Caco-2 (cell line): ENCODE measurements around the gene ABHD2. TPM values are rescaled to one million over a fixed set of nuclear protein-coding genes. Genes with fewer than 3 reads are reported as not detected.
"Not testable (repeated sequence)": the region's sequence is repeated elsewhere in the genome, so short reads cannot be mapped to it uniquely, and the experiment has no call there.

ENCODE experiments used
- BruUV-seq: library from RNA; stranded (reverse); fragments of 400-500 nt; replicated peaks from 2 replicates; lab custom pipeline; 2021; lab: Mats Ljungman, UMichigan
- CTCF ChIA-PET: fragments of 300-600 bp; sonication (Branson Sonifier 250); formaldehyde crosslinking; loops from one replicate; lab custom pipeline; 2022; ENCODE audit warnings: antibody characterized with exemption; lab: Charles Lee
- POLR2A ChIA-PET: fragments of 300-600 bp; sonication (Branson Sonifier 250); formaldehyde crosslinking; loops from one replicate; lab custom pipeline; 2022; ENCODE audit warnings: antibody characterized with exemption; lab: Charles Lee
- DNase-seq, 2 experiments: peaks; one replicate each; pipeline versions ENCODE4 v3.0.0 to v3.0.0-alpha.2; 2020 to 2022
- H3K27me3 ChIP-seq: replicated peaks from 2 replicates; pipeline ENCODE4 v1.6.0; 2011; ENCODE audit warnings: low read length; ENCODE audit not compliant: control insufficient read depth, insufficient read depth
- H3K36me3 ChIP-seq: 2 replicates; pipeline ENCODE4 v1.5.1; 2011; ENCODE audit warnings: low read length; ENCODE audit not compliant: control insufficient read depth, insufficient read depth
- H3K4me1 ChIP-seq: fragments of 250-450 bp; sonication (Bioruptor Pico); 2 replicates; pipeline ENCODE4 v1.5.1; 2020; ENCODE audit warnings: mild to moderate bottlenecking
- H3K4me3 ChIP-seq: 2 replicates; pipeline ENCODE4 v1.5.1; 2011; ENCODE audit warnings: low read depth, mild to moderate bottlenecking, control low read depth, low read length
- H3K9me3 ChIP-seq: fragments of 250-450 bp; sonication (Bioruptor Pico); 2 replicates; pipeline ENCODE4 v1.5.1; 2020; ENCODE audit warnings: mild to moderate bottlenecking, moderate library complexity
- H3K27ac Mint-ChIP-seq: one replicate; pipeline ENCODE4 v1.8.0; 2022; ENCODE audit warnings: mixed read lengths; ENCODE audit not compliant: unreplicated experiment
- H3K27me3 Mint-ChIP-seq: one replicate; pipeline ENCODE4 v1.8.0; 2022; ENCODE audit warnings: mixed read lengths; ENCODE audit not compliant: insufficient read depth, unreplicated experiment
- H3K36me3 Mint-ChIP-seq: one replicate; pipeline ENCODE4 v1.8.0; 2022; ENCODE audit warnings: mild to moderate bottlenecking, mixed read lengths; ENCODE audit not compliant: insufficient read depth, unreplicated experiment
- H3K4me1 Mint-ChIP-seq: one replicate; pipeline ENCODE4 v1.8.0; 2022; ENCODE audit warnings: low read depth, mixed read lengths; ENCODE audit not compliant: unreplicated experiment
- H3K4me3 Mint-ChIP-seq: one replicate; pipeline ENCODE4 v1.8.0; 2022; ENCODE audit warnings: mild to moderate bottlenecking, moderate library complexity, mixed read lengths; ENCODE audit not compliant: unreplicated experiment
- H3K9me3 Mint-ChIP-seq: one replicate; pipeline ENCODE4 v1.8.0; 2022; ENCODE audit warnings: mixed read lengths; ENCODE audit not compliant: unreplicated experiment
- intact Hi-C: fragments of 100-400 bp; cut with micrococcal nuclease; formaldehyde crosslinking; loops from one replicate; pipeline ENCODE4 v1.10.0; 2022; ENCODE audit not compliant: unreplicated experiment
- total RNA-seq: library from RNA; stranded (reverse); gene quantifications from 2 replicates; pipeline ENCODE4 v1.2.3, GENCODE V29; 2022
- TF ChIP-seq, protein P1 (sequence below), 2 experiments: fragments of 200-600 bp in 1 of 2; IDR thresholded peaks; 1 replicate in 1 of 2; 2 replicates in 1 of 2; pipeline versions ENCODE4 v1.5.1 to v1.8.0; 2011 to 2022; ENCODE audit warnings: antibody characterized with exemption in 1 of 2, control low read depth in 1 of 2, inconsistent platforms in 1 of 2, low read depth in 1 of 2, low read length in 1 of 2, mild to moderate bottlenecking in 1 of 2, moderate library complexity in 1 of 2; ENCODE audit not compliant: insufficient read depth in 1 of 2, severe bottlenecking in 1 of 2, unreplicated experiment in 1 of 2

Gene ABHD2
- total RNA-seq, 1 experiment from 2014 or later = 63.0 TPM

DNA sequence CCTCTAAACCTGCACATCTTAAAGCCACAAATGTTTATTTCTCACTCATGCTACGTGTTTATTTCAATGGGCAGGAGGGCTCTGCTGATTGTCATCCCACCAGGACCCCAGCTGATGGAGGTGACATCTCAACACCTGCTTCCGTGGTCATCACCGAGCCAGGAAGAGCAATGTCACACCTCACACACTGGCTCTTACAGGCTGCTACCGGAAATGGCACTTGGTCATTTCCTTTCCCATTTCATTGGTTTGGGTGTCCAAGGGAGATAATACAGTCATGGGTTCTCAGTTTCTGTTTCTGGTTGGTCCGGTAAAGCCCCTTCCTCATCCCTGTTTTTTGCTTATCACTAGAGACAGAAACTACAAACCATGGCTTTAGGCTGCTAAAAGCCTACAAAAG is 41.9 kb downstream of the ABHD2 start:
- Mint-ChIP-seq H3K9me3 (no peaks in the 10 kb centered on the region), H3K27ac (no peak overlapping the region), H3K27me3 (no peaks in the 10 kb centered on the region), H3K4me3 (no peak overlapping the region), H3K36me3 (peaks cover 12% of the 10 kb centered on the region), H3K4me1 (peaks cover 36% of the 10 kb centered on the region)
- no peak for DNase-seq
- no TSS peak for BruUV-seq
- no peaks in the 10 kb centered on the region for H3K27me3 ChIP-seq
- H3K9me3 ChIP-seq = no peaks in the 10 kb centered on the region
- POLR2A ChIA-PET = interaction anchor here (1.0 kb wide), 1 partner anchor 9 kb away, joined by 3 read pairs; no protein-coding TSS in a partner anchor
- 0 out of 2 replicates have a peak, but pooled peaks cover 2% of the 10 kb centered on the region for H3K36me3 ChIP-seq
- TF ChIP-seq, protein P1, sequence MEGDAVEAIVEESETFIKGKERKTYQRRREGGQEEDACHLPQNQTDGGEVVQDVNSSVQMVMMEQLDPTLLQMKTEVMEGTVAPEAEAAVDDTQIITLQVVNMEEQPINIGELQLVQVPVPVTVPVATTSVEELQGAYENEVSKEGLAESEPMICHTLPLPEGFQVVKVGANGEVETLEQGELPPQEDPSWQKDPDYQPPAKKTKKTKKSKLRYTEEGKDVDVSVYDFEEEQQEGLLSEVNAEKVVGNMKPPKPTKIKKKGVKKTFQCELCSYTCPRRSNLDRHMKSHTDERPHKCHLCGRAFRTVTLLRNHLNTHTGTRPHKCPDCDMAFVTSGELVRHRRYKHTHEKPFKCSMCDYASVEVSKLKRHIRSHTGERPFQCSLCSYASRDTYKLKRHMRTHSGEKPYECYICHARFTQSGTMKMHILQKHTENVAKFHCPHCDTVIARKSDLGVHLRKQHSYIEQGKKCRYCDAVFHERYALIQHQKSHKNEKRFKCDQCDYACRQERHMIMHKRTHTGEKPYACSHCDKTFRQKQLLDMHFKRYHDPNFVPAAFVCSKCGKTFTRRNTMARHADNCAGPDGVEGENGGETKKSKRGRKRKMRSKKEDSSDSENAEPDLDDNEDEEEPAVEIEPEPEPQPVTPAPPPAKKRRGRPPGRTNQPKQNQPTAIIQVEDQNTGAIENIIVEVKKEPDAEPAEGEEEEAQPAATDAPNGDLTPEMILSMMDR (IDR thresholded peaks at IDR 0.05; ENCODE audit: insufficient read depth in 1 of 2, low read depth in 1 of 2, low read length in 1 of 2, severe bottlenecking in 1 of 2, unreplicated experiment in 1 of 2) = no peak
- no peak overlapping the region for H3K4me3 ChIP-seq
- CTCF ChIA-PET = interaction anchor here (1.0 to 2.9 kb wide), 7 partner anchors 9 to 73 kb away, joined by 3 to 12 read pairs (median 7); partner anchors contain the start of gene ABHD2
- H3K4me1 ChIP-seq = peaks cover 52% of the 10 kb centered on the region
- intact Hi-C loops = no loop called here

DNA sequence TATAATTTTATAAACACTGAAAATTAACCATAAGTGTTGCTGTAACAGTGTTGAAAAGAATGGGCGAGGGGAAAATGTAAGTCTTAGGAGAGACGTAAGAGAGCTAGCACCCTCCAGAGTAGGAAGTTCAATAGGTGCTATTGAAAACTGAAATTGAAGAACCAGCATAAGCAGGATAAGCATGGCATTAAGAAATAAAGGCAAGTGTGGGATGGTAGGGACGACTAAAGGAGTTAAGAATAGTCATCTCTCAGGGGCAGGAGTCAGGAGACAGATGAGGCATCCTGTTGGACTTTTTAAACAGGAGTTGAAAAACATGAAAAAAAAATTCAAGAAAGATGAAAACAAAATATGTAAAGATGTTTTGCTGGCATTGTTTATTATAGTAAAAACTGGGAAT is 43.5 kb downstream of the ABHD2 start:
- TF ChIP-seq, protein P1 (IDR thresholded peaks at IDR 0.05; ENCODE audit: insufficient read depth in 1 of 2, low read depth in 1 of 2, low read length in 1 of 2, severe bottlenecking in 1 of 2, unreplicated experiment in 1 of 2) = no peak
- no peak overlapping the region for H3K4me3 Mint-ChIP-seq
- no peaks in the 10 kb centered on the region for H3K9me3 Mint-ChIP-seq
- peaks cover 30% of the 10 kb centered on the region for H3K4me1 Mint-ChIP-seq
- BruUV-seq = no TSS peak
- Histone ChIP-seq H3K27me3 (no peaks in the 10 kb centered on the region), H3K4me1 (peaks cover 37% of the 10 kb centered on the region), H3K4me3 (no peak overlapping the region), H3K9me3 (no peaks in the 10 kb centered on the region), H3K36me3 (0 out of 2 replicates have a peak, but pooled peaks cover 2% of the 10 kb centered on the region)
- ChIA-PET POLR2A (no interaction called here), CTCF (interaction anchor here (1.2 to 1.5 kb wide), 2 partner anchors 11 to 33 kb away, joined by 3 read pairs; no protein-coding TSS in a partner anchor)
- DNase-seq = no peak
- H3K27ac Mint-ChIP-seq = no peak overlapping the region
- intact Hi-C loops = no loop called here
- no peaks in the 10 kb centered on the region for H3K27me3 Mint-ChIP-seq
- H3K36me3 Mint-ChIP-seq = peaks cover 6% of the 10 kb centered on the region

DNA sequence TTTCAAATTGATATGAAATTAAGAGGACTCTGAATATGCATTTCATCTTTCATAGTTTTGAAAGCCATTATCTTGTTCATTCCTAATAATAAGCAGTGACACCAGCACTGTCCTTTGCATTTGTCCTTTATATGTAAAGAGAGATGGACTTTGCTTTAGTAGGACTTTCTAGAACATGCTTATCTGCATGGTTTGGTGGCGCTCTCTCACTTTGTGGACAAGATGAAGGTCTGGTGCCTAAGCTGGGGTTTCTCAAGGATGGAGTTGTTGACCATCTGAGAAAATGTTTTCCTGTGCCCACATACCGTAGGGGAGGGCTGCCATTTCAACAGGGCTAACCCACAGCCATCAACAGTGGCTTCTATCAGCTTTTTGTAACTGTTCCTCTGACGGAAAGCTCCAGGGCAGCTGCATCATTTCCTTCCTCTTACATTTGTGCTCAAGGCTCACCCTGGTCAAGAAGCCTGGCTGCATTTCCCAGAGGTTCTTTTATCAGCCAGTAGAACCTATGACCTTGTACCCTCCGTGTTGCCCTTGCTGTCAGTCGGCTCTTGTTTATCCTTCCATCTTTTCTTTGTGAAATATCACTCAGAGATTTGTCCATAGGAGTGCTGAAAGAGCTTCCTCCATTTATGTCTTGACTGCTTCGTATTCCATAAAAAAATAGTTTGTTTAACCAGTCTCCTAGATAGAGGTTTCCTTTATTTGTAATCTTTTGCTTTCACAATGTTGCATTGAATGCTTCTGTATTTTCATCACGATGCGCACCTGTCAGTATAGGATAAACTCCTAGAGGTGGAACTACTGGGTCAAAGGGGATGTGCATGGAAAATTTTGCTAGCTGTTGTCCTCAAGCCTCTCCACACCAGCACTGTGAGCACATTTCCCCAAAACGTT is 44.6 kb downstream of the ABHD2 start:
- no TSS peak for BruUV-seq
- peaks cover 6% of the 10 kb centered on the region for H3K36me3 Mint-ChIP-seq
- H3K36me3 ChIP-seq = no peaks in the 10 kb centered on the region
- no peak for DNase-seq
- intact Hi-C loops = loop anchor here (1.0 kb wide), 1 partner anchor 8 kb away; no protein-coding TSS in a partner anchor
- H3K27me3 ChIP-seq = no peaks in the 10 kb centered on the region
- H3K27ac Mint-ChIP-seq = no peak overlapping the region
- no peak overlapping the region for H3K4me3 Mint-ChIP-seq
- no peaks in the 10 kb centered on the region for H3K9me3 ChIP-seq
- POLR2A ChIA-PET = no interaction called here
- H3K4me1 Mint-ChIP-seq = peaks cover 30% of the 10 kb centered on the region
- no peaks in the 10 kb centered on the region for H3K27me3 Mint-ChIP-seq
- CTCF ChIA-PET = interaction anchor here (0.6 to 1.5 kb wide), 8 partner anchors 12 to 70 kb away, joined by 3 to 6 read pairs (median 4); partner anchors contain the start of gene ABHD2
- TF ChIP-seq, protein P1 (IDR thresholded peaks at IDR 0.05; ENCODE audit: insufficient read depth in 1 of 2, low read depth in 1 of 2, low read length in 1 of 2, severe bottlenecking in 1 of 2, unreplicated experiment in 1 of 2) = no peak
- H3K9me3 Mint-ChIP-seq = no peaks in the 10 kb centered on the region
- peaks cover 31% of the 10 kb centered on the region for H3K4me1 ChIP-seq
- no peak overlapping the region for H3K4me3 ChIP-seq

DNA sequence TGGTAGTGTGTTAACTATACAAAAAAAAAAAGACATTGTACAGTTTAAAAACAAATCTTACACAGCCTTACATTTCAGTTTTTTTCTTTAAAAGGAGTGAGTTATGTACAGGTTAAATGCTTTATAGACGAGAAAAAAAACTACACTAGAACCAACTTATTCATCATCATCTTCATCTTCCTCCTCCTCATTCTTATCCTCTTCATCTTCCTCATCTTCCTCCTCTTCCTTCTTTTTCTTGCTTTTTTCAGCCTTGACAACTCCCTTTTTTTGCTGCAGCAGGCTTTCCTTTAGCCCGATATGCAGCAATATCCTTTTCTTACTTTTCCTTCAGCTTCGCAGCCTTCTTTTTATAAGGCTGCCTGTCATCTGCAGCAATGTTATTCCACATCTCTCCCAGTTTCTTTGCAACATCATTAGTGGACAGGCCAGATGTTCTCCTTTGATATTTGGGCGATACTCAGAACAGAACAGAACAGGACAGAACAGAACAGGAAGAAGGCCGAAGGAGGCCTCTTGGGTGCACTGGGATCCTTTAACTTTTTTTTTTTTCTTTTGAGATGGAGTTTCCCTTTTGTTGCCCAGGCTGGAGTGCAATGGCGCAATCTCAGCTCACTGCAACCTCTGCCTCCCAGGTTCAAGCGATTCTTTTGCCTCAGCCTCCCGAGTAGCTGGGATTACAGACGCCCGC is 47.3 kb downstream of the ABHD2 start:
- peaks cover 47% of the 10 kb centered on the region for H3K4me1 Mint-ChIP-seq
- H3K36me3 Mint-ChIP-seq, H3K27ac Mint-ChIP-seq, H3K36me3 ChIP-seq, intact Hi-C loops, BruUV-seq, H3K9me3 ChIP-seq, H3K4me3 Mint-ChIP-seq, H3K27me3 ChIP-seq, H3K9me3 Mint-ChIP-seq, H3K27me3 Mint-ChIP-seq, DNase-seq, H3K4me3 ChIP-seq: not testable (repeated sequence)
- POLR2A ChIA-PET = interaction anchor here (0.6 kb wide), 1 partner anchor 35 kb away, joined by 13 read pairs; no protein-coding TSS in a partner anchor
- CTCF ChIA-PET = interaction anchor here (0.7 kb wide), 1 partner anchor 25 kb away, joined by 3 read pairs; no protein-coding TSS in a partner anchor
- peaks cover 29% of the 10 kb centered on the region for H3K4me1 ChIP-seq
